ENCODE measurements around the gene TMEM214.
A peak's percentile ranks its signal among the peaks of the same experiment; 100 is the strongest.

TMEM214 gene

DNA sequence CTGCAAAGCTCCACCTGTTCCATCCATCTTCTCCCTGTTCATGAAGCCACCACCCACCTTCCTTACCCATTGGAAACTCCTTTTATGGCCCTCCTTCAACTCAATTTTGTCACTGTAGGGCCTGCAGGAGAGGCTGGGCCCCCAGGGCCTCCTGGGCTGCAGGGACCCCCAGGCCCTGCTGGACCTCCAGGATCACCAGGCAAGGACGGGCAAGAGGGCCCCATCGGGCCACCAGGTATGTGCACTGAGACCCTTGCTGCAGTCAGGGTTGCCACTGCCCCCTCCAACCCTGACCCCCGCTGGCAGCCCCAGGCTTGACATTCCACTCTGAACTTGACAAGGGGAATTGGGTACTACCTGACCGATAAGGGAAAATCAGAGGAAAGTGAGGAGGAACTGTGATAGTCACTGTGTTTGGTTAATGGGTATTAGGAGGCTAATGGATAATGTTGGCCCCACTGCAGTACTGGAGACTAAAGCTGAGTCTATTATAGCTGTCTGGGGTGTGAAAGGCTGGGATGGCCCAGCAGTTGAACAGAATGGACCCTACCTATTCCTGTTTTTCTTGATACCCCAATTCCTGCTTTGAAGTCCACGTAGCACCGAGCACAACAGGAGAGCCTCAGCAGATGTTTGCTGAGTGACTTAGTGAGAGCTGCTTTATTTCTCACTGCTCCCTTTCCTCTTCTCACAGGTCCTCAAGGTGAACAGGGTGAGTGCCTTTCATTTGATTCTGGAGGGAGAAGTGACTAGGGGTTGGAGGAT is 51.7 kb downstream of the TMEM214 start:
- no peak for DNase-seq (ENCODE audit: low read depth, low spot score)

GRCh38 chr2:27085062-27085672 is 52.4 kb downstream of the TMEM214 start:
- DNase-seq (ENCODE audit: low read depth, low spot score): no peak

DNA sequence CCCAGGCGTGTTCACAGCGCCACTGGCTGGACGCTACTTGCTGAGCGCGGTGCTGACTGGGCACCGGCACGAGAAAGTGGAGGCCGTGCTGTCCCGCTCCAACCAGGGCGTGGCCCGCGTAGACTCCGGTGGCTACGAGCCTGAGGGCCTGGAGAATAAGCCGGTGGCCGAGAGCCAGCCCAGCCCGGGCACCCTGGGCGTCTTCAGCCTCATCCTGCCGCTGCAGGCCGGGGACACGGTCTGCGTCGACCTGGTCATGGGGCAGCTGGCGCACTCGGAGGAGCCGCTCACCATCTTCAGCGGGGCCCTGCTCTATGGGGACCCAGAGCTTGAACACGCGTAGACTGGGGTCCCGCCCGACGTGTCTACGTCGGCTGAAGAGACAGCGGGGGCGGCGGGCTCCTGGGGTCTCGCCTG is 52.9 kb downstream of the TMEM214 start:
- DNase-seq (ENCODE audit: low read depth, low spot score): no peak

DNA sequence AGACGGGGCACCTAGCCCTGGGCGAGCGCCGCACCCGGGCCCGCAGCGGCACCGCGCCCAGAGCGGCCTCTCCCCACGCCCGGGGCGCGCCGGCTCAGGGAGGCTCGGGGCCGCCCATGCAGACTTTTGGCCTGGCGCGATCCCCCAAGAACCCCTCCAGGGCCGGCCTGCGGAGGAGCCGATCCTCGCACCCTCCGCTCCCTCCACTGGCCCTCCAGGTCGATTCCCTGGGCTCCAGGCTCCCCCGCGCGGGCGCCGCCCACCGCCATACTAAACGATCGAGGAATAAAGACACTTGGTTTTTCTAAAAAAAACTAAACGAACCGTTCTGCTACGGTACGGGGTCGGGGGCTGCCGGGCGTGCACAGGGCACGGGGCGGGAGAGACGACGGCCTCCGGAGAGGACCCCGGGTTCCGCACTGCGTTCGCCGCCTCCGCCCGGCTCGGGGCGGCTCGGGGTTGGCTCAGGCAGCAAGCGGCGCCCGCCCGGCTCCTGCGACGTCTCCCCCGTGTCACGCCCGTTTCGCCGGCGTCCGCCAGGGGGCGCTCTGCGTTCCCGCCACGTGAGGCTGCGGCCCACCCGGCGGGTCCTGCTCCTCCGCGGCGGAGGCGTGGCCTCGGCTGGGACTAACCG is 53.4 kb downstream of the TMEM214 start:
- DNase-seq (ENCODE audit: low read depth, low spot score): peak; percentile 97

DNA sequence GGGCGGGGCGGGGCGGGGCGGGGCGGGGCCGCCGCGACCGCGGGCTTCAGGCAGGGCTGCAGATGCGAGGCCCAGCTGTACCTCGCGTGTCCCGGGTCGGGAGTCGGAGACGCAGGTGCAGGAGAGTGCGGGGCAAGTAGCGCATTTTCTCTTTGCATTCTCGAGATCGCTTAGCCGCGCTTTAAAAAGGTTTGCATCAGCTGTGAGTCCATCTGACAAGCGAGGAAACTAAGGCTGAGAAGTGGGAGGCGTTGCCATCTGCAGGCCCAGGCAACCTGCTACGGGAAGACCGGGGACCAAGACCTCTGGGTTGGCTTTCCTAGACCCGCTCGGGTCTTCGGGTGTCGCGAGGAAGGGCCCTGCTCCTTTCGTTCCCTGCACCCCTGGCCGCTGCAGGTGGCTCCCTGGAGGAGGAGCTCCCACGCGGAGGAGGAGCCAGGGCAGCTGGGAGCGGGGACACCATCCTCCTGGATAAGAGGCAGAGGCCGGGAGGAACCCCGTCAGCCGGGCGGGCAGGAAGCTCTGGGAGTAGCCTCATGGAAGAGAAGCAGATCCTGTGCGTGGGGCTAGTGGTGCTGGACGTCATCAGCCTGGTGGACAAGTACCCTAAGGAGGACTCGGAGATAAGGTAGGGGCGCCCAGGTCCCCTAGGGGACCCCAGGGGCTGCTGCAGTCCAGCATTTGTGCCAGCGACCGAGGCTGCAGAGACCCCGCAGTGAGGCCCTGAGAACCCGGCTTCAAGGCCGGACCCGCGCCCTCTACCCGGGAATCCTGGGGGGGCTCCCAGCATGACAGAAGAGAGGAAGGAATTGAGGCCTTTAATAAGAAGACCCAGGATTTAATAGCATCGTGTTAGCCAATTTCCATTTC is 54.2 kb downstream of the TMEM214 start, which contains the start of gene KHK:
KHK (plus strand) TSS at position 49 of the 870 bp plus-strand sequence; CDS start at position 537, 488 bp downstream.
- no peak for DNase-seq (ENCODE audit: low read depth, low spot score)

- DNase-seq (ENCODE audit: low read depth, low spot score): no peak
Observed at GRCh38 chr2:27087823-27088410, 55.2 kb downstream of the TMEM214 start.

DNA sequence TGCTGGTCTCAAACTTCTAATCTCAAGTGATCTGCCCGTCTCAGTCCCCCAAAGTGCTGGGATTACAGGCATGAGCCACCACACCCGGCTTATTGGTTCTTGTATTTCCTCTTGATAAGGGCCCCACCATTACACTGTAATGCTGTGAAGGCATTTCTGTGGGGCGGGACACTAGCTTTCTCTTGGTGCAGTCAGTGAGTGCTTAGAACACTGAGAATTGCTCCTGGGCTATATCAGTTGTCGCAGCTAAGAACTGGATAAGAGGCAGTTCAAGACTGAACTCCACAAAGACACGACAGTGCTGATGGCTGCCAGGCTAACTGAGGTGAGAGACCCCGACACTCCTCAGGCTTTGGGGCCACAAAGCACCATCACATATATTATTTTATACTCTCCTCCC is 55.9 kb downstream of the TMEM214 start:
- no peak for DNase-seq (ENCODE audit: low read depth, low spot score)

GRCh38 chr2:27089111-27089954 is 56.6 kb downstream of the TMEM214 start:
- no peak for DNase-seq (ENCODE audit: low read depth, low spot score)

All from activated CD4-positive, CD25-positive, alpha-beta regulatory T cell treated with anti-CD3 and anti-CD28 coated beads, Interleukin-2, amount 50 U/mL, for 16 hours (primary cell).